ENCODE measurements around the gene SULT1E1. TPM values are rescaled to one million over a fixed set of nuclear protein-coding genes. Genes with fewer than 3 reads are reported as not detected.
"Not testable (repeated sequence)": the region's sequence is repeated elsewhere in the genome, so short reads cannot be mapped to it uniquely, and the experiment has no call there.

The SULT1E1 gene
- total RNA-seq, 1 experiment from 2014 or later = not detected

DNA sequence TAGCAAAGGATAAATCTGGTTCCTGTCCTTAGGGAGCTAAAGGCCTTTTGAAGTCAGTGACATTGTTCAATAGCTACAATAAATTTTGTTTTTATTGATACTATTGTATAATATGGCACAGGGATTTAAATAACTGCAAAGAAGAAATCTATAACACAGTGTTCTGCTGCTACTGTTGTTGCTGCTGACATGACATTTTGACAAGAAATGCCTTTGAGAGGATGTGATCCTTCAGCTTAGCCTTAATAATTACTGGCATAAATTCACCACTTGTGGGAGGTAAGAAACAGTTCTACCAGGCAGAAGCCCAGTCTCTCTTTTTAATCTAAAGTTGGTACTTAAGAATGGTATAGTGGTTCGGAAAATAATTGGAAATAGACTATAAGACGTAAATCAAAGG is 4.1 kb downstream of the SULT1E1 start:
- in situ Hi-C loops (cut with HindIII; ENCODE audit: low pct_unique_long_range_greater_than_20kb, low sequenced_read_pairs) = no loop called here
- DNase-seq (ENCODE audit: low read depth, low spot score) = no peak

DNA sequence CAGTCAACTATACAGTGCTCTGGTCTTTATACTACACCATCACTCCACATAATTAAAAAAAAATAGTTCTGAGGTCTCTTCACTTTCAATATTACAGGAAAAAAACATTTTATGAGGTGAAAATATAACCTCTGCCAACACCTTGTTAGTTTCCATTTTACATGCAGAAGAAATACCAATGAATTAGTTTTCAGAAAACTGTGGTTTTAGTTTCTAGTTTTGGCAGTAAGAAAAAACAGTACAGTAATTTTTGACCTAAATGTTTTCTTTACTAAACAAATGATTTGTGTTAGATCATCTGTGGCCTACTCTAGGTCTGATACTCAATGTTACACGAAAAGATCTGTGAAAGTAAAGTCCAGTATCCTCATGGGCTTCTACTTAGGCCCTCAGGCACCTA is 10.0 kb downstream of the SULT1E1 start:
- in situ Hi-C loops (cut with HindIII; ENCODE audit: low pct_unique_long_range_greater_than_20kb, low sequenced_read_pairs) = no loop called here
- DNase-seq (ENCODE audit: low read depth, low spot score) = no peak

DNA sequence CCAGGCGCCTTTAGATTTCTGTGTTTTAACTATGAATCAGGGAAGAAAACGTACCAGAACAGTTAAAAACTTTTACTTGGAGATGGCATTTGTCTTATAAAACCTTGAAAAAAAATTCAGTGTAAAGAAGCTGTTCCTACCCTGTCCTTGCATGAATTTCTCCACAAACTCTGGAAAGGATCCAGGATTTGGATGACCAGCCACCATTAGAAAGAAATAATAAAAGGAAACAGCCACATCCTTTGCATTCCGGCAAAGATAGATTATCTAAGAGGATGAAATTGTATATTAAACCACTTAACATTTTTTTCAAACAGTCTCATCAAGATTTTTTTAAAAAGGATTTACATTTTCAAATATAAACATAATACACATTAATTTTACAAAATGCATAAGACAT is 10.6 kb downstream of the SULT1E1 start:
- DNase-seq (ENCODE audit: low read depth, low spot score) = no peak

DNA sequence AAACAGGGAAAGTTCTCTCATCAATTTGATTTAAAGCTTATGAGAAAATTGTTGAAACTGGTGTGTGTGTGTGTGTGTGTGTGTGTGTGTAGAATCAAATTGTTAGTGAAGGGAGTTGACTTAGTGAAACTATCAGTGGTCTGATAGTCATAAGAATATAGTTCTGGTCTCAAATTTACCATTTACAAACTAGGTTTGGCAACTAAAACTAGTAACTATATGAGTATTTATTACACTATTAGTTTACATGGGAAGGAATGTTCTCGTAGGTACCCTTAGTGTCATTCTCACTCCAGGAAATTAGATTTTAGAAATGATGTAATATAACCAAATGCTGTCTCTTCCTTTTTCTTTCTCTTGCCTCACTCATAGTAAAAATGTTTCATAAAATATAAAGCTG is 11.9 kb downstream of the SULT1E1 start:
- DNase-seq (ENCODE audit: low read depth, low spot score) = no peak
- in situ Hi-C loops (cut with HindIII; ENCODE audit: low pct_unique_long_range_greater_than_20kb, low sequenced_read_pairs) = no loop called here

More for the DNA sequence above, 10.6 kb downstream of the SULT1E1 start:
- in situ Hi-C loops (cut with HindIII; ENCODE audit: low pct_unique_long_range_greater_than_20kb, low sequenced_read_pairs) = no loop called here

DNA sequence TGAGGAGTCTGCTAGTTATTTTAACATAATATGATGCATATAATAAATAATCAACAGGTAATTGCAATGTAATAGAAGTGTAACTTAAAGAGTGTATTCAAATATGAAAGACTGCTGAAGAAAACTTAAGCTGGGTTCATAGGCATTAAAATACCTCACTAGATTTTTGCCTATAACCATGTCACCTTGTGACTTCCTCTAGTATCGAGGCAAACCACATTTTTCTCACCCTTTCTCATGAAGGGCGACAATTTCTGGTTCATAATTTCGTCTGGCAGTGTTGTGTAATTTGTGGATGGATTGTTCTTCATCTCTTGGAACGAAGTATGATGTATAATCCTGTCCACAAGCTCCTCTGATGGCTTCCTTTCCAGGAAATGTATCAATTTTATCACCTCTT is 16.0 kb downstream of the SULT1E1 start:
- in situ Hi-C loops (cut with HindIII; ENCODE audit: low pct_unique_long_range_greater_than_20kb, low sequenced_read_pairs) = no loop called here
- DNase-seq (ENCODE audit: low read depth, low spot score) = no peak

DNA sequence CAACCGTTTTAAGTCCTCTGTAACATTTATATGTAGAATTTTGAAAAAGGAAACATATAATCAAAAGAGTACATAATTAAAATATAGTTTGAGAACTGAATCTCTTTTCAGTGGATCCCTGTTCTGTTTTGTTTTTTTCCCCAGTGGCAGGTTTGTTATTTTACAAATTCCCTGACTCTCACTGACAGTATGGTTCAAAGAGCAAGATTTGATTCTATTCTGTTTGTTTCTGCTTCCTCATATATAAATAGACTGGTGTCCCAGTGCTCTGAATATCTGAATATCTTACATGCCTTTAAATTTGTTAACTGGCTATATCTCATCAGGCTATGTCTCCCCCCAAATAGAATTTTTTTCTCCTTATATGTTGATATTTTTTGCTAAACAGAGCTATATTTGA is 16.6 kb downstream of the SULT1E1 start:
- in situ Hi-C loops (cut with HindIII; ENCODE audit: low pct_unique_long_range_greater_than_20kb, low sequenced_read_pairs) = no loop called here

DNA sequence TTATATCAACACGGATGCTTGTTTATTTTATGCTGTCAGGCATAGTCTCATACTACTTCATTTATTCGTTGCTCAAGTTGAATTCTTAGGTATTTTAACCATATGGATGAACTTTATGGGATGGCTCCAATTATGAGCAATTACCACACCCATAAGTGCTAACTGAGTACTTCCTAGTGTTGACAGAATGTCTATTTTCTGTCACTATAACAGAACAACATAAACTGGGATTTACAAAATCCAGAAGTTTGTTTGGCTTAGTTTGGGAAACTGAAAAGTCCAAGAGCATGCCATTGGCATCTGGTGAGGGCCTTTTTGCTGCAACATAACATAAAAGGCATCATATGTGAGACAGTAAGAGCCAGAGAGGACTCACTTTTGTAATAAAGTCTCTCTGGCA is 21.0 kb downstream of the SULT1E1 start:
- in situ Hi-C loops (cut with HindIII; ENCODE audit: low pct_unique_long_range_greater_than_20kb, low sequenced_read_pairs) = no loop called here
- DNase-seq (ENCODE audit: low read depth, low spot score) = no peak

More for the DNA sequence above, 16.6 kb downstream of the SULT1E1 start:
- no peak for DNase-seq (ENCODE audit: low read depth, low spot score)

DNA sequence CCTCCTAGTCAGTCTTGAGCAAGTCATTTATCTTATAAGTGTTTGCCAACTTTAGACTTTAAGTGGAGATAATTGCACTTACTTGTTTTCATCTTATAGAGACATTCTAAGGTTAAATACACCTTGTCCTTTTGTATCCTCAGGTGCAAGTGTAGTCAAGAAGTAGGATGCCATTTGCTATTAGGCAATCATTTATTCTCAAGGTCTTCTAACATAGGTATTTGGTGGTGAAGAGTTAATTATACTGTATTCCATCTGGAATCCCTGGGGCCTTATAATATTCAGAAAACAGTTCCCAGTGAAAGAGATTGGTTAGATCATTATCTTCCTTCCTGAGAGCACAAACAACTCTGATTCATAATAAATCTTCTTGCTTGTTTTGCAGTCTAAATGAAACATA is 23.7 kb downstream of the SULT1E1 start:
- no peak for DNase-seq (ENCODE audit: low read depth, low spot score)
- in situ Hi-C loops (cut with HindIII; ENCODE audit: low pct_unique_long_range_greater_than_20kb, low sequenced_read_pairs) = no loop called here

DNA sequence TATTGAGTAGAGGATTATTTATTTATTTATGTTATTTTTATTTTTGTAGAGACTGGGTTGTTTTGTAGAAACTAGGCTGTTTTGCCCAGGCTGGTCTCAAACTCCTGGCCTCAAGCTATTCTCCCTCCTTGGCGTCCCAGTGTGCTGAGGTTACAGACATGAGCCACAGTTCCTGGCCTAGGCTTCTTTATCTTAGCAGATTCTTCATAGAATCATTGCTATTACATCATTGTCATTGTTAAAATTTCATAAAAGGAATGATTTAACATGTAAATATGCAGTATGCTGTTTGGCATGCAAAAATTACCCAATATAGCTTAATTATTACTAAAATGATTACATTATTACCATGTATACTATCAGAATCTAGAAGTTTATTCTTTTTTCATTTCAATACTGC is 24.2 kb downstream of the SULT1E1 start:
- in situ Hi-C loops (cut with HindIII; ENCODE audit: low pct_unique_long_range_greater_than_20kb, low sequenced_read_pairs) = no loop called here
- DNase-seq (ENCODE audit: low read depth, low spot score) = no peak

DNA sequence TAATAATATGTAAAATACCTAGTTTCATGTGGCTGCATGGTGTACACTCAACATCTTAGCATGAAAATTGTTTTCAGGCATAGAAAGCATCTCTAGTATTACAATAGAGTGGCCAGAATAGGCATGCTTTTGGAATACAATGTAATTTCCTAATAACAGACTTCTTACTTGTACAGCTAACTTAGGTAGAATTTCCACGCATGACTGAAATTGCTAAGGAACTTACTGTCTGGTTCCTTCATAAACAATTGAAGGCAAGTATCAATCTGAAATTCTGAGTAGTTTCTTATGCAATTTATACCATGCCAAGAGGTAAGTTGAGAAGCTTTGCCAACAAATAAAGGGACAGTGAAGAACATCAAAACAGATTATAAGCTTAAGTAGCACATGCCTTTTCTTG is 26.7 kb downstream of the SULT1E1 start:
- in situ Hi-C loops (cut with HindIII; ENCODE audit: low pct_unique_long_range_greater_than_20kb, low sequenced_read_pairs) = no loop called here

DNA sequence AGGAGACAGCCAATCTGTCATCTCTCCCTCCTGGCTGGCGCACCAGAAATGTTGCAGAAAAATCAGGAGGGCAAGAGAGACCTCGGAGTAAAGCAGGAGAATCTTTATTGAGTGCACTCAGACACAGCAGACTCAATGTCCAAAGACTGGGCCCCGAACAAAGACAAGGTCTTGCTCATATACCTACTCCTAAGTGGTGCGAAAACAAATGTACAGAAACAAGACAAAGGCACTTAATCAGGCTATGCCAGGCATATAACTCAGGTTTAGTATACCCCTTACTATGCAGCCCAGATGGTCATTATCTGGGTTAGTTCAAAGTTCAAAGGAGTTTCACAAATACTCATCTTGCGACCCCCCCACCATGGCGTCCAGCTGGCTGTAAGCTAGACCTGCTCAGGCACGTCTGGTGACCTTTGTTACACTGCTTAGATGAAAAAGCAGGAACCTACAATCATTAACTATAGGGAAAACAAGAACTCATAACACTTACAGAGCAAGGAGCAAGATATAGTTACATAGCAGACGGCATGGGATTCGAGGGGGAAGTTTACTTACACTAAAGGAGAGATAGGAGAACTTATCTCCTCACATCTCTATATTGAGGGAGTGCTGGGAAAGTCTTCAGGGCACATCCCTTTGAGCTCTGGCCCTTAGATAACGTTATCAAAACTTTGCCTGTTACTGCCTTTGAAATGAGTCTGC is 27.5 kb downstream of the SULT1E1 start:
- DNase-seq (ENCODE audit: low read depth, low spot score) = no peak

More for the DNA sequence above, 26.7 kb downstream of the SULT1E1 start:
- no peak for DNase-seq (ENCODE audit: low read depth, low spot score)

DNA sequence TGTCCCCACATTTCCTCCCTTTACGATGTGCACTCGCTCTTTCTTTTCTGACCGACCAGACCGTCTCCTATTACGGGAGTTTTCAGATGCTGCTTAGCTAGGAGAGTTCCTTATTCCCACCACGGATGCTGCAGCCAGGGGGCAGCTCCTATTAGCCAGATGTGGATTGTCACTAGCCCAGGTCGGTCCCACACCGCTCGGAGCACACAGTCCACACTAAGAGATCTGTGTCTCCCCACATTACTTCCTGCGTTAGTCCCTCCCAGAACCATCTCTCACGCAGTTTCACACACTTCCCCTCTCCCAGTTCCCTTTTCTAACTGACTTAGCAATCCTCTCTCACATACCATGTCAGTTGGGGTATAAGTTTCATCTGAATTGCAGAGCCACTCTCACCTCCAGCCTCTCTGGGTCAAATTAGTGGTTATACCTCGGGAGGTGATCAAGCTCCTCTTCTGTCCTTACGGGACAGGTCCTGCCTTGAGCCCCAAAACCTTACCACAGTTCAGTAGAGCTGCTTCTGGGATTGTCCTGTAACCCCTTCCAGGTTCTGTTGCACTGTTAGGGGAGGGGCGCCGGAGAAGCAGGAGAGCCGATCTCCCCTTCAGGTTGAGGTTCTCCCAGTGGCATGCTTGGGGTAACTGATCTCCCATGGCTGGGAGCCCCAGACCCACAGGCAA is 28.2 kb downstream of the SULT1E1 start:
- in situ Hi-C loops (cut with HindIII; ENCODE audit: low pct_unique_long_range_greater_than_20kb, low sequenced_read_pairs) = no loop called here

More for the DNA sequence above, 27.5 kb downstream of the SULT1E1 start:
- in situ Hi-C loops (cut with HindIII; ENCODE audit: low pct_unique_long_range_greater_than_20kb, low sequenced_read_pairs) = no loop called here

DNA sequence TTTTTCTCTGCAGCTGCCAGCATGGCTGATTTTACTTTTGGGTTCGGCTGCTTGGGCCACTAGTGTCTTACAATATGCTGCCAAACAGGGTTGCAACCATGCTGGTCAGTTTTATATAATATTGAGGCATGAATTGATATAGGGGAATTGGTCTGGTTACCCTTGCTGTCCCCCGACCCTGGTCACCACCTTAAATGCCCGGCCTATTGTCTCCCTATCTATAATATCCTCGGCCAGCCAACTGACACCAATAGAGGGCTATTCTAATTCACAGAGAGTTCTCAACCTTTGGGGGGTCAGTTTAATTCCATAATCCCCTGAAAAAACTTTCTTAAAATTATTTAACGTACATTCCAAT is 28.7 kb downstream of the SULT1E1 start:
- DNase-seq (ENCODE audit: low read depth, low spot score) = no peak
- in situ Hi-C loops (cut with HindIII; ENCODE audit: low pct_unique_long_range_greater_than_20kb, low sequenced_read_pairs) = no loop called here

More for the DNA sequence above, 28.2 kb downstream of the SULT1E1 start:
- DNase-seq (ENCODE audit: low read depth, low spot score) = no peak

DNA sequence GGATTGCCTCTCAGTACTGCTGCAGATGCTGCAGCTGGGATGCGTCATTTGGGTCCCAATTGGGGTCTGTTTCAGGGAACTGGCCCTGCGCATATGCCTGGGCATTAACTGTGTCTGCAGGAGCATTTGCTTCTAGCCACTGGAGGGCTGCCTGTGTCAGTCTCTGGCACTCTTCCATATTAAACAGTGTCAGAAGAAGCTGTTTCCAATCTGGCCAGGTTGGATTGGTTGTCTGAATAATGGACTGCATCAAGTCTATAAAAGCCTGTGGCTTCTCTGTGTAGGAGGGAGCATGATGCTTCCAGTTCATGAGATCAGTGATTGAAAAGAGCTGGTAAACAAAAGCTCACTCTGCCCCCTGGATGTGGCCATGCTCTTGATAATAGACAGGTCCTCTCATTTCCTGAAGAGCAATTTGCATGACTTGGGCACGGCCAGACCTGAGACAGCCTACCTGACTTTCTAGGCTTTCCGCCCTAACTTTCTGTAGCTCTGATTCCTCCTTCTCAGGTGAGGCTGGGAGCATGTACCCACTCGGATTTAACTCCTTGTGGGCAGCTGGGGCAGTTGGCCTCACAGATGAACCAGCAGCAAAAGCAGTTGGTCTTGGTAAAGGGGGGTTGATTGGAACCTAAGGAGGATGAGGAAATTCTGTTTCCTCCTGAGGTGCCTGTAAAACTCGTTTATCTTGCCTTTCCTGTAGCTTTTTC is 29.2 kb downstream of the SULT1E1 start:
- DNase-seq (ENCODE audit: low read depth, low spot score) = no peak

DNA sequence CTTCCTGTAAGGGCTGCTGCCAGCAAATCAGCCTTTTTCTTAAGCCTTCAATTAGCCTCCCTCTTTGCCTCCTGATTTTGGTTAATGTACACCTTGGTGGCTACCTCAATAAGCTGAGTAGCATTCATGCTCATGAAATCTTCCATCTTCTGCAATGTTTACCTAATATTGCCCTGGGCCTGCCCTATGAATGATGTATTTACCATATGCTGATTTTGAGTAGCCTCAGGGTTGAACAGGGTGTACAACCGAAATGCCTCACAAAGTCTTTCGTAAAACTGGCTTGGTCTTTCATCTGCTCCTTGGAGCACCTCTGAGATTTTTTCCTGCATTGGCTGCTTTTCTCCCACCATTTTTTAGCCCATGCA is 29.8 kb downstream of the SULT1E1 start:
- in situ Hi-C loops (cut with HindIII; ENCODE audit: low pct_unique_long_range_greater_than_20kb, low sequenced_read_pairs) = no loop called here
- DNase-seq (ENCODE audit: low read depth, low spot score) = no peak

More for the DNA sequence above, 29.2 kb downstream of the SULT1E1 start:
- in situ Hi-C loops (cut with HindIII; ENCODE audit: low pct_unique_long_range_greater_than_20kb, low sequenced_read_pairs) = no loop called here

DNA sequence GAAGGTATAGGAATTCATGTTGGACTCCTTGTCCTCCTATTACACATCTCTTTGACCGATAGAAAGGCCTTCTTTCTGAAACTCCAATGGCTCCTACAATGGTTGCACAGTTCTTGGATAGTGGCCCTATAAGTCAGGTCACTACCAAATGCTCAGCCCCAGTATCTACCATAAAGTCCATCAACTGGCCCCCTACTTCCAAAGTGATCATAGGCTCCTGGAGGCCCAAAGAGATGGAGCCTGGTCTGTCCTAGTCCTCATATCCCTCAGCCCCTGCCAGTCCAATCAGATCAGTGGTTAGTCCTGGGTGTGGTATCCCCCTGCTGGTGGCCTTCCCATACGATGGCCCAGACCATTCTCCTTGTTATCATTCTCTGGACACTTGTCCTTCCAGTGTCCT is 30.3 kb downstream of the SULT1E1 start:
- in situ Hi-C loops (cut with HindIII; ENCODE audit: low pct_unique_long_range_greater_than_20kb, low sequenced_read_pairs) = no loop called here

DNA sequence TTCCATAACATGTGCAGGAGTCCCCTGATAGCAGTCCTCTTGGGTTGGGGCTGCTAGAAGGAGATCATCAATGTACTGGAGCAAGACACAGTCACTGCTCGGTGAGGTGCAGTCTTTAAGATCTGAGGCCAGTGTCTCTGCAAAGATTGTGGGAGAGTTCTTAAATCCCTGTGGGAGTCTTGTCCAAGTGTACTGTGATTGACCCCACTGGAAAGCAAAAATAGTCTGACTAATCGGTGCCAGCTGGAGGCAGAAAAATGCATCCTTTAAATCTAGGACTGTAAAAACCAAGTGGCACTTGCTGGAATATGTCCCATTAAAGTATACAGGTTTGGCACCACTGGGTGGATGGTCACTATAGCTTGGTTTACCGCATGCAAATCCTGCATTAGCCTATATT is 31.1 kb downstream of the SULT1E1 start:
- in situ Hi-C loops (cut with HindIII; ENCODE audit: low pct_unique_long_range_greater_than_20kb, low sequenced_read_pairs) = no loop called here
- no peak for DNase-seq (ENCODE audit: low read depth, low spot score)

More for the DNA sequence above, 30.3 kb downstream of the SULT1E1 start:
- DNase-seq (ENCODE audit: low read depth, low spot score) = no peak

DNA sequence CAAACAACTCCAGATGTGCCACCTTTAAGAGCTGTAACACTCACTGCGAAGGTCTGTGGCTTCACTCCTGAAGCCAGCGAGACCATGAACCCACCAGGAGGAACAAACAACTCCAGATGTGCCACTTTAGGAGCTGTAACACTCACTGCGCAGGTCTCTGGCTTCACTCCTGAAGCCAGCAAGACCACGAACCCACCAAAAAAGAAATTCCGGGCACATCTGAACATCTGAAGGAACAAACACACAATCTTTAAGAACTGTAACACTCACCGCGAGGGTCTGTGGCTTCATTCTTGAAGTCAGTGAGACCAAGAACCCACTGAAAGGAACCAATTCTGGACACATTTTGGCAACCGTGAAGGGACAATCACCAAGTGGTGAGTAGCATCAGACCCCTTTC is 34.9 kb downstream of the SULT1E1 start:
- in situ Hi-C loops (cut with HindIII; ENCODE audit: low pct_unique_long_range_greater_than_20kb, low sequenced_read_pairs); DNase-seq (ENCODE audit: low read depth, low spot score): not testable (repeated sequence)

Data from SK-MEL-5 (cell line).